22Rv1 (cell line): ENCODE measurements around the gene RASGEF1B.

Source experiments
- ZFX ChIP-seq: fragments of 450-650 bp; IDR thresholded peaks from 2 replicates; pipeline ENCODE4 v1.6.1; 2017; ENCODE audit warnings: antibody characterized with exemption, borderline replicate concordance
- TF ChIP-seq, protein P1 (sequence below): fragments of 450-650 bp; IDR thresholded peaks from 2 replicates; pipeline ENCODE4 v1.5.1; 2017; ENCODE audit warnings: mild to moderate bottlenecking

DNA sequence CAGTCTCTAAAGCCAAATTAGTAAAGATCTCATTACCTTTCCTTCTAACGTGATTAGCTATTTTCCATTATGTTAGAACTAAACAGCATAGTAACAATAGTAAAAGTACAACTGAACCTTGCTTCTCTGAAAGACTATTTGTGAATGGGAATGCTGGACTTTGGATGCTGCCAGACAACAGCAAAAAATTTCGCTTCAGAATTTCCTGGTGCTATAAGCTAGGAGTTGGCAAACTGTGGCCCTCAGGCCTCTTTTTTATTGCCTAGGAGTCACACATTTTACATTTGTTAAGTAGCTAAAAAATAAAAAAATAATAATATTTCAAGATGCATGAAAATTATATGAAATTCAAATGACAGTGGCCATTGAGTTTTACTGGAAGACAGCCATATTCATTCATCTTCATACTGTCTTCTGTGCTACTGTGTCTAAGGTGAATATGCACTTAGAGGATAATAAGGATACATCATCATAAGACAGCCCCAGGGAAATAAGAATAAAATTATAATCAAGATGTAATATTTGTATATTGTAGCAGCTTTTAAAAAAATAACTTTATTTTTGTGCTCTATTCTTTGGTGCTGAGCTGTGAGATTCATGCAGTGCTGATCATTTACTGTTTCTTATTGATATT lies 34.6 kb downstream of the RASGEF1B start:
- TF ChIP-seq, protein P1, sequence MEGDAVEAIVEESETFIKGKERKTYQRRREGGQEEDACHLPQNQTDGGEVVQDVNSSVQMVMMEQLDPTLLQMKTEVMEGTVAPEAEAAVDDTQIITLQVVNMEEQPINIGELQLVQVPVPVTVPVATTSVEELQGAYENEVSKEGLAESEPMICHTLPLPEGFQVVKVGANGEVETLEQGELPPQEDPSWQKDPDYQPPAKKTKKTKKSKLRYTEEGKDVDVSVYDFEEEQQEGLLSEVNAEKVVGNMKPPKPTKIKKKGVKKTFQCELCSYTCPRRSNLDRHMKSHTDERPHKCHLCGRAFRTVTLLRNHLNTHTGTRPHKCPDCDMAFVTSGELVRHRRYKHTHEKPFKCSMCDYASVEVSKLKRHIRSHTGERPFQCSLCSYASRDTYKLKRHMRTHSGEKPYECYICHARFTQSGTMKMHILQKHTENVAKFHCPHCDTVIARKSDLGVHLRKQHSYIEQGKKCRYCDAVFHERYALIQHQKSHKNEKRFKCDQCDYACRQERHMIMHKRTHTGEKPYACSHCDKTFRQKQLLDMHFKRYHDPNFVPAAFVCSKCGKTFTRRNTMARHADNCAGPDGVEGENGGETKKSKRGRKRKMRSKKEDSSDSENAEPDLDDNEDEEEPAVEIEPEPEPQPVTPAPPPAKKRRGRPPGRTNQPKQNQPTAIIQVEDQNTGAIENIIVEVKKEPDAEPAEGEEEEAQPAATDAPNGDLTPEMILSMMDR: no peak
- no peak for TF ChIP-seq ZFX
